Renal pelvis (tissue), 12 donors: ENCODE results near the gene LRRC26. TPM values are rescaled to one million over a fixed set of nuclear protein-coding genes. Genes with fewer than 3 reads are reported as not detected.

Source experiments
- DNase-seq: peaks from one replicate; pipeline ENCODE4 v3.0.0-alpha.2; 2013
- long read RNA-seq, 16 experiments: transcript quantifications; one replicate each; lab custom pipeline, GENCODE V29; 2026
- polyA plus RNA-seq, 3 donors: library from polyadenylated mRNA; unstranded; fragments of 120-200 nt; gene quantifications; one replicate each; pipeline ENCODE4 v1.2.1, GENCODE V29; 2013; ENCODE audit not compliant: insufficient read length in 3 of 3

The LRRC26 gene
- polyA plus RNA-seq = under 1 TPM in 1 of 3 donors, not detected in 2; 0.34 TPM
- long read RNA-seq, donor 1 = 0 reads
- long read RNA-seq, donor 2, partial matches to known transcripts = 0 of 1 reads
- long read RNA-seq, donor 2, other reads (novel, unspliced or antisense) = 0 of 1 reads
- long read RNA-seq, donor 3 = 0 reads
- long read RNA-seq, donor 4 = 0 reads
- long read RNA-seq, donor 5 = 0 reads
- long read RNA-seq, donor 6 = 0 reads
- long read RNA-seq, donor 7, partial matches to known transcripts = 0 of 3 reads
- long read RNA-seq, donor 7, other reads (novel, unspliced or antisense) = 0 of 3 reads
- long read RNA-seq, donor 8 = 0 reads
- long read RNA-seq, donor 9 = 0 reads
- long read RNA-seq, donor 10 = 0 reads
- long read RNA-seq, donor 11 = 0 reads
- long read RNA-seq, donor 12 = 0 reads
- long read RNA-seq, donor 13, partial matches to known transcripts = 0 of 1 reads
- long read RNA-seq, donor 13, other reads (novel, unspliced or antisense) = 0 of 1 reads
- long read RNA-seq, donor 14 = 0 reads
- long read RNA-seq, donor 15, partial matches to known transcripts = 0 of 1 reads
- long read RNA-seq, donor 15, other reads (novel, unspliced or antisense) = 0 of 1 reads
- long read RNA-seq, donor 16 = 0 reads

GRCh38 chr9:137169896-137170358, at the start of gene LRRC26:
Gene LRRC26 (minus strand): TSS chr9:137170051. CDS start chr9:137169943, 108 bp downstream.
- DNase-seq = no peak

- no peak for DNase-seq
Observed at GRCh38 chr9:137218754-137219271, 49.0 kb upstream of the LRRC26 start.

- no peak for DNase-seq
Observed at GRCh38 chr9:137218212-137218753, 48.4 kb upstream of the LRRC26 start.

GRCh38 chr9:137217276-137218211, 47.7 kb upstream of the LRRC26 start:
- no peak for DNase-seq

GRCh38 chr9:137216188-137216965, 46.5 kb upstream of the LRRC26 start:
- DNase-seq = no peak

GRCh38 chr9:137215196-137215986, 45.5 kb upstream of the LRRC26 start:
- no peak for DNase-seq

- DNase-seq = no peak
Observed at GRCh38 chr9:137214620-137215019, 44.8 kb upstream of the LRRC26 start.

- DNase-seq = no peak
Observed at GRCh38 chr9:137213160-137214060, 43.6 kb upstream of the LRRC26 start.

- DNase-seq = no peak
Observed at GRCh38 chr9:137212520-137212919, 42.7 kb upstream of the LRRC26 start.

- DNase-seq = no peak
Observed at GRCh38 chr9:137211532-137211931, 41.7 kb upstream of the LRRC26 start.

GRCh38 chr9:137206602-137207001, 36.8 kb upstream of the LRRC26 start:
- DNase-seq = no peak

GRCh38 chr9:137205126-137206069, 35.5 kb upstream of the LRRC26 start, which contains the start of the genes NDOR1 and TMEM203:
Gene NDOR1 (plus strand): TSS chr9:137205700. CDS start chr9:137205778, 78 bp downstream.
Gene TMEM203 (minus strand): TSS chr9:137205648. CDS start chr9:137205414, 234 bp downstream.
- peak; percentile 90 for DNase-seq

- no peak for DNase-seq
Observed at GRCh38 chr9:137204731-137205125, 34.9 kb upstream of the LRRC26 start.

- no peak for DNase-seq
Observed at GRCh38 chr9:137202966-137203365, 33.1 kb upstream of the LRRC26 start.

GRCh38 chr9:137201205-137201868, 31.5 kb upstream of the LRRC26 start:
- DNase-seq = no peak

- DNase-seq = peak; percentile 99
Observed at GRCh38 chr9:137200311-137201204, 30.7 kb upstream of the LRRC26 start, which contains the start of gene TPRN. Gene TPRN (minus strand): TSS chr9:137200741. CDS start chr9:137200711, 30 bp downstream.
